Upper lobe of right lung (tissue), 1 donor: ENCODE measurements around the gene OBI1. TPM values are rescaled to one million over a fixed set of nuclear protein-coding genes. Genes with fewer than 3 reads are reported as not detected.
"Not testable (repeated sequence)": the region's sequence is repeated elsewhere in the genome, so short reads cannot be mapped to it uniquely, and the experiment has no call there.

ENCODE experiments used
- ATAC-seq: fragments of 200-7000 bp; cut with Tn5 transposase; one replicate; pipeline ENCODE4 v1.9.1; 2020; ENCODE audit warnings: mild to moderate bottlenecking, moderate library complexity
- DNase-seq: peaks from one replicate; pipeline ENCODE4 v3.0.0-alpha.2; 2020
- H3K27ac ChIP-seq: fragments of 200-600 bp; one replicate; pipeline ENCODE4 v1.8.0; 2022
- H3K27me3 ChIP-seq: fragments of 200-600 bp; one replicate; pipeline ENCODE4 v1.8.0; 2022; ENCODE audit warnings: mild to moderate bottlenecking
- H3K36me3 ChIP-seq: fragments of 200-600 bp; one replicate; pipeline ENCODE4 v1.8.0; 2022
- H3K4me1 ChIP-seq: fragments of 200-600 bp; one replicate; pipeline ENCODE4 v1.8.0; 2022
- H3K4me3 ChIP-seq: fragments of 200-600 bp; one replicate; pipeline ENCODE4 v1.8.0; 2022; ENCODE audit warnings: mild to moderate bottlenecking
- H3K9me3 ChIP-seq: fragments of 200-600 bp; one replicate; pipeline ENCODE4 v1.8.0; 2022
- intact Hi-C: fragments of 100-400 bp; cut with DNase I; formaldehyde crosslinking; loops from one replicate; pipeline ENCODE4 v1.11.0; 2022
- total RNA-seq: library from RNA; stranded (reverse); fragmentation: NEBNext Ultra II Directional; extraction: Animal tissue kit (Norgen Biotek cat#: 25700); gene quantifications from one replicate; pipeline ENCODE4 v1.2.1, GENCODE V29; 2021
- TF ChIP-seq, protein P1 (sequence below): fragments of 200-600 bp; IDR thresholded peaks from one replicate; pipeline ENCODE4 v1.8.0; 2022; ENCODE audit warnings: antibody characterized with exemption
- donor health status: DM: no; HTN: yes; CAD: no; lungs with severe emphysema.

The OBI1 gene
- total RNA-seq, 1 donor from 2014 or later, result 9.3 TPM

DNA sequence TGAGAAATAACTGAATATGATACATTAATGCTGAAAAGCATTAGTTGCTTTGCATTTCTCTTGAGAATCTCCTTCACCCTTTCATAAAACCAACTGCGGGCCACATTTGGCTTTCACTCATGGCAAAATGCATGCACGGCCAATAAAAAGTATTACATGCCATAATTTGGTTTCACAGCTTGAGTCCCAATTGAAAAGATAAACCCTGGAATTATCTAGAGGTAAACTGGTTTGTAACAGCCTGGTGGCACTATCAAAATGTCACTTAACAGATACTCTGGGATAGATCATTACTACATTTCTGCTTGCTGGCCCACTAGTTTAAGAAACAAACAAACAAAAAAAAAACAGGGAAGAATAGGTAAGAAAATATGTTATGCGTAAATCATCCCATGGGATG lies 3.9 kb downstream of the OBI1 start:
- no peak overlapping the region for H3K27ac ChIP-seq
- DNase-seq (no peak), ATAC-seq (no peak)
- H3K27me3 ChIP-seq, result no peaks in the 10 kb centered on the region
- H3K4me3 ChIP-seq, result no peak overlapping the region
- peaks cover 13% of the 10 kb centered on the region for H3K4me1 ChIP-seq
- TF ChIP-seq, protein P1, sequence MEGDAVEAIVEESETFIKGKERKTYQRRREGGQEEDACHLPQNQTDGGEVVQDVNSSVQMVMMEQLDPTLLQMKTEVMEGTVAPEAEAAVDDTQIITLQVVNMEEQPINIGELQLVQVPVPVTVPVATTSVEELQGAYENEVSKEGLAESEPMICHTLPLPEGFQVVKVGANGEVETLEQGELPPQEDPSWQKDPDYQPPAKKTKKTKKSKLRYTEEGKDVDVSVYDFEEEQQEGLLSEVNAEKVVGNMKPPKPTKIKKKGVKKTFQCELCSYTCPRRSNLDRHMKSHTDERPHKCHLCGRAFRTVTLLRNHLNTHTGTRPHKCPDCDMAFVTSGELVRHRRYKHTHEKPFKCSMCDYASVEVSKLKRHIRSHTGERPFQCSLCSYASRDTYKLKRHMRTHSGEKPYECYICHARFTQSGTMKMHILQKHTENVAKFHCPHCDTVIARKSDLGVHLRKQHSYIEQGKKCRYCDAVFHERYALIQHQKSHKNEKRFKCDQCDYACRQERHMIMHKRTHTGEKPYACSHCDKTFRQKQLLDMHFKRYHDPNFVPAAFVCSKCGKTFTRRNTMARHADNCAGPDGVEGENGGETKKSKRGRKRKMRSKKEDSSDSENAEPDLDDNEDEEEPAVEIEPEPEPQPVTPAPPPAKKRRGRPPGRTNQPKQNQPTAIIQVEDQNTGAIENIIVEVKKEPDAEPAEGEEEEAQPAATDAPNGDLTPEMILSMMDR, result no peak
- no peaks in the 10 kb centered on the region for H3K9me3 ChIP-seq
- no peaks in the 10 kb centered on the region for H3K36me3 ChIP-seq
- intact Hi-C loops, result no loop called here

DNA sequence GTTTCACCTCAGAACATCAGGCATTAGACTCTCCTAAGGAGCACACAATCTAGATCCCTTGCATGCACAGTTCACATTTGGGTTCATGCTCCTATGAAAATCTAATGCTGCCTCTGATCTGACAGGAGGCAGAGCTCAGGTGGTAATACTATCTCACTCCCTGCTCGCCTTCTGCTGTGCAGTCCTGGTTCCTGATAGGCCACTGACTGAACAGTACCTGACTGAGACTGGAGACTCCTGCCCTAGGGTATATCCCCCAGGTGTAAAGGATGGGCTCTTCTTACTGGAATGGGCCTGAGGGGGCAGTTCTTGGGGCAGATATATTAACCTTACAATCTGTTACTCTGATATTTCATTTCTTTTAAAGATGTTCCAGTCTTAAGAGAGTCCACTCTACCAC lies 6.3 kb downstream of the OBI1 start:
- H3K27ac ChIP-seq, result no peak overlapping the region
- intact Hi-C loops, result no loop called here
- H3K36me3 ChIP-seq, result no peaks in the 10 kb centered on the region
- H3K4me3 ChIP-seq, result no peak overlapping the region
- no peaks in the 10 kb centered on the region for H3K9me3 ChIP-seq
- DNase-seq (no peak), ATAC-seq (no peak)
- TF ChIP-seq, protein P1, result no peak
- no peaks in the 10 kb centered on the region for H3K27me3 ChIP-seq
- peaks cover 19% of the 10 kb centered on the region for H3K4me1 ChIP-seq

DNA sequence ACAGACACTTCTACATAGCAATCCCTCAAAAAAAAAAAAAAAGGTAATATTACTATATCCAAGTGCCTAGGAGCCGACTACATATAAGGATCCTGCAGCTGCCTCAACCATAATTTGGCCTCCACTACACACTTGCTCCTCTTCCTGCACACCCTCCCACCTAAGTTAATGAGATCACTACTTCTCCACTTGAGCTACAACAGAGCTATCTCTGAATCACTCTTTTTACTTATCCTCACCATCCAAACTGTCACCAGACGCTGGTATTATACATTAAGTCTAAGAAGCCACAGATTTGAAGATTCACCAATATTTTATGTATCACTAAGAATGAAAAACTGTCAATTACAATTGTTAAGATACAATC lies 8.3 kb downstream of the OBI1 start:
- Histone ChIP-seq H3K36me3 (no peaks in the 10 kb centered on the region), H3K4me1 (peaks cover 15% of the 10 kb centered on the region), H3K27me3 (no peaks in the 10 kb centered on the region), H3K4me3 (no peak overlapping the region), H3K9me3 (no peaks in the 10 kb centered on the region), H3K27ac (no peak overlapping the region)
- intact Hi-C loops, result no loop called here
- DNase-seq (no peak), ATAC-seq (no peak)
- TF ChIP-seq, protein P1, result no peak

DNA sequence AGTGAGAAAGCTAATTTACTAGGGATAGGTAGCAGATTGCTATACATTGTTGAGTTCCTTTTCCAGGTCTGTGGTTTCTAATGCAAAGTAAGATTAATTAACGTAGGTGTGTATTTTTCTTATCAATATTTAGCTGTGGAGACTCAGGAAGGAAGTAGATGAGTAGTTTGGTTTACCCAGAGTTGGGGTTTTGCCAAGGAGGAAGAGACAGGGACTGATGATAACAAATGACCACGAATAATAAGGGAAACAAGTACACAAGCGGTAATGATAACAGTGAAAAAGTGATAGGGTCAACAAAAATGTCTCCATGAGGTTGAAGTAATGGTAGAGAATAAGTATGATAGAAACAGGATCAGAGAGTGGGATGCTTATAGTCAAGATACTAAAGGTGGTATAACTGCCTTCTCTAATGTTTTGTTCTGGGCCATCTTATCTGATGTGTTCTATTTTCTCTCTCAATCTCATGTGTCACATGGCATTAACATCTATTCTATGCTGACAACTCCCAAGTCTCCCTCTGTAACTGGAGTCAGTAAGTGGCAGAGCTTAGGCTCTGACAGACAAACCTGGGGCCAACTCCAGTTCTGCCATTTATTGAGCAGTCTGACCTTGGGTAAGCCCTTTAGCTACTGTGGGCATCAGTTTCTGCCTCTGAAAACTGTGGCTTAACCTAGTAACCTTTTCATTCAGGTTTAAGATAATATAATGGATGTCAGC lies 8.8 kb downstream of the OBI1 start:
- no peaks in the 10 kb centered on the region for H3K27me3 ChIP-seq
- TF ChIP-seq, protein P1, result no peak
- no peaks in the 10 kb centered on the region for H3K9me3 ChIP-seq
- H3K36me3 ChIP-seq, result no peaks in the 10 kb centered on the region
- DNase-seq (no peak), ATAC-seq (no peak)
- peaks cover 15% of the 10 kb centered on the region for H3K4me1 ChIP-seq
- intact Hi-C loops, result no loop called here
- no peak overlapping the region for H3K27ac ChIP-seq
- H3K4me3 ChIP-seq, result no peak overlapping the region

DNA sequence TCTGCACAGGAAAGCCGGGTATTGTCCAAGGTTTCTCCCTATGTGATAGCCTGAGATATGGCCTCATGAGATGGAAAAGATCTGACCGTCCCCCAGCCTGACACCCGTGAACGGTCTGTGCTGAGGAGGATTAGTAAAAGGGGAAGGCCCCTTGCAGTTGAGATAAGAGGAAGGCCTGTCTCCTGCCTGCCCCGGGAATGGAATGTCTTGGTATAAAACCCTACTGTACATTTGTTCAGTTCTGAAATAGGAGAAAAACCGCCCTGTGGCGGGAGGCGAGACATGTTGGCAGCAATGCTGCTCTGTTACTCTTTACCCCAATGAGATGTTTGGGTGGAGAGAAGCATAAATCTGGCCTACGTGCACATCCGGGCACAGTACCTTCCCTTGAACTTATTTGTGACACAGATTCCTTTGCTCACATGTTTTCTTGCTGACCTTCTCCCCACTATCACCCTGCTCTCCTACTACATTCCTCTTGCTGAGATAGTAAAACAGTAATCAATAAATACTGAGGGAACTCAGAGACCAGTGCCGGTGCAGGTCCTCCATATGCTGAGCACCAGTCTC lies 11.8 kb downstream of the OBI1 start:
- H3K4me3 ChIP-seq, DNase-seq, H3K9me3 ChIP-seq, H3K27me3 ChIP-seq, H3K36me3 ChIP-seq, ATAC-seq, intact Hi-C loops, H3K27ac ChIP-seq: not testable (repeated sequence)
- peaks cover 15% of the 10 kb centered on the region for H3K4me1 ChIP-seq

DNA sequence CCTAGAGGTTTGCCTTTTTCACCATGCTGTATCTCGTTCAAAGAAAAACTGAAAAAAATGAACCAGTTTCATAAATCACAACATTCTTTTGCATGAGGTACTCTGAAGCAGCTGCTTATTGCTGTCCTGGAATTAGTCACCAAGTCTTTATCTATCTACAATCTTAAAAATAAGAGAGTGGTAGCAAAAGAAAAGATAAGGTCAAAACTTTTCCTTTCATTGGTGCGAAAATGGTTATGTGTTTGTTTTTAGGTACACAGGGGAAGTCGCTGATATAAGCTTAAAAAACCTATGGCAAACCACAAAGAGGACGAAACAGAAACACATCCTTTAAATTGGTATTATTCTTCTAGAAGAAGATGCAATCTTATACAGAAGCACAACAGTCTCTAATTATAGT lies 20.7 kb downstream of the OBI1 start:
- H3K27me3 ChIP-seq, result no peaks in the 10 kb centered on the region
- TF ChIP-seq, protein P1, result no peak
- H3K4me1 ChIP-seq, result no peaks in the 10 kb centered on the region
- H3K9me3 ChIP-seq, result no peaks in the 10 kb centered on the region
- H3K27ac ChIP-seq, result no peak overlapping the region
- DNase-seq, result no peak
- ATAC-seq, result no peak
- H3K4me3 ChIP-seq, result no peak overlapping the region
- peaks cover 52% of the 10 kb centered on the region for H3K36me3 ChIP-seq
- intact Hi-C loops, result no loop called here
